Osteoblast (primary cell): ENCODE measurements around the gene ACAD8. TPM values are rescaled to one million over a fixed set of nuclear protein-coding genes. Genes with fewer than 3 reads are reported as not detected.
"Not testable (repeated sequence)": the region's sequence is repeated elsewhere in the genome, so short reads cannot be mapped to it uniquely, and the experiment has no call there.

Source experiments
- DNase-seq: peaks from one replicate; pipeline ENCODE4 v3.0.0; 2011; ENCODE audit warnings: low spot score, mixed read lengths; ENCODE audit not compliant: insufficient read length; ENCODE audit errors: missing footprints
- H2AFZ ChIP-seq: 2 replicates; pipeline ENCODE4 v1.6.0; 2011; ENCODE audit warnings: mild to moderate bottlenecking, low read length
- H3K27ac ChIP-seq: 2 replicates; pipeline ENCODE4 v1.5.1; 2011; ENCODE audit warnings: mild to moderate bottlenecking, low read depth, low read length, moderate library complexity
- H3K27me3 ChIP-seq: 2 replicates; pipeline ENCODE4 v1.6.0; 2012; ENCODE audit warnings: mild to moderate bottlenecking, control low read depth, inconsistent platforms, low read length, moderate library complexity; ENCODE audit not compliant: insufficient read depth
- H3K36me3 ChIP-seq: 2 replicates; pipeline ENCODE4 v1.5.1; 2011; ENCODE audit warnings: mild to moderate bottlenecking, low read length, control low read depth, moderate library complexity; ENCODE audit not compliant: insufficient read depth
- H3K4me1 ChIP-seq: 2 replicates; pipeline ENCODE4 v1.5.1; 2011; ENCODE audit warnings: mild to moderate bottlenecking, low read length, control low read depth, moderate library complexity; ENCODE audit not compliant: insufficient read depth
- H3K4me2 ChIP-seq: 2 replicates; pipeline ENCODE4 v1.6.0; 2011; ENCODE audit warnings: mild to moderate bottlenecking, low read length; ENCODE audit not compliant: insufficient read depth
- H3K4me3 ChIP-seq: fragments of 200-600 bp; sonication (generic); 3 replicates; pipeline ENCODE4 v1.5.1; 2012; ENCODE audit warnings: mild to moderate bottlenecking, low read length, inconsistent platforms; ENCODE audit not compliant: insufficient read depth
- H3K79me2 ChIP-seq: 2 replicates; pipeline ENCODE4 v1.6.0; 2012; ENCODE audit warnings: mild to moderate bottlenecking, low read length, control low read depth, inconsistent platforms; ENCODE audit not compliant: insufficient read depth
- H3K9me3 ChIP-seq: 2 replicates; pipeline ENCODE4 v1.5.1; 2011; ENCODE audit warnings: low read depth, low read length, control low read depth
- H4K20me1 ChIP-seq: 2 replicates; pipeline ENCODE4 v1.6.0; 2012; ENCODE audit warnings: mild to moderate bottlenecking, low read length, control low read depth; ENCODE audit not compliant: insufficient read depth
- CTCF ChIP-seq: IDR thresholded peaks from 2 replicates; pipeline ENCODE4 v1.5.1; 2011; ENCODE audit warnings: mild to moderate bottlenecking, low read depth, low read length, moderate library complexity; ENCODE audit errors: extremely low read depth
- total RNA-seq: library from RNA; depleted of rRNA; stranded (reverse); fragments of >200 nt; gene quantifications from 2 replicates; pipeline ENCODE4 v1.2.3, GENCODE V29; 2012

ACAD8 gene
- total RNA-seq, 1 donor: 17.7 TPM

GRCh38 chr11:134252346-134253187 lies 801 bp upstream of the ACAD8 start:
- Histone ChIP-seq H3K4me2 (peak overlapping the region; percentile 78), H3K4me3 (peak overlapping the region; percentile 82), H3K27ac (peak overlapping the region; percentile 50), H3K79me2 (peaks cover 36% of the 10 kb centered on the region), H3K36me3 (peaks cover 37% of the 10 kb centered on the region), H4K20me1 (no peaks in the 10 kb centered on the region), H3K9me3 (no peaks in the 10 kb centered on the region), H2AFZ (peak overlapping the region; percentile 82), H3K27me3 (no peaks in the 10 kb centered on the region), H3K4me1 (peaks cover 16% of the 10 kb centered on the region)
- no peak for DNase-seq
- no peak for TF ChIP-seq CTCF

DNA sequence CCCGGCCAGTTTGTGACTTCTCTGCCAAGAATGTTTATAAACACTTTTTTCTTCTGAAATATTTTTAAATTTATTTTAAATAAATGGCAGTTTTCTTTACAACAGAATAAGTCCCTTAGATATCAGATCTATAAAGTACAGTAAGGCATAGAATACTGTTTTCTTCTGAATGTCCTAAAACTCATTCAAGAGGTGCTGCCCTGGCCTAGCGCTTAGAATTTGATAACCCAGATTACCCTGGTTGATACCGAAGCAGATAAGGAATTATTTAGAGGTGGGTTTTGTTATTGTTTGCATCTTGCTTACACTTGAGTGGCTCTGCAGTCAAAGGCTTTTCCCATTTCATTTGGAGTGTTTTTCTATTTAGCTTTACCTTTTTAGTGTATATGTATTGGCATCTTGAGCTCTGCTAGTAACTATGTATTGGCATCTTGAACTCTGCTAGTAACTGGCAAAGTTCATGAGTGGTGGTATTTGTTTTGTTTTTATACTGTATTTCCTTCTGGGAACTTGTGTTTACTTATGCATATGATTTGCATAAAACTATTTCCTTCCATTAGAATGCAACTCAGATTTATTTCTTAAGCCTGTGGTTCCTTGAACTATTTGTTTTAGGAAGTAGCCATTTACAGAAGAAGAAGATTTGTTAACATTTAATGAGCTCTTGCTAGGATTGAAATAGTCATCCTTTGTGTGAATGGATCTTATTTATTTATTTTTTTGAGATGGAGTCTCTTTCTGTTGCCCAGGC lies 1.2 kb downstream of the ACAD8 start:
- H3K4me3 ChIP-seq: peak overlapping the region; percentile 82
- H3K4me1 ChIP-seq: peaks cover 16% of the 10 kb centered on the region
- DNase-seq: no peak
- no peaks in the 10 kb centered on the region for H4K20me1 ChIP-seq
- TF ChIP-seq CTCF: no peak
- no peak overlapping the region for H2AFZ ChIP-seq
- no peak overlapping the region for H3K27ac ChIP-seq
- no peaks in the 10 kb centered on the region for H3K27me3 ChIP-seq
- H3K4me2 ChIP-seq: peak overlapping the region; percentile 78
- H3K9me3 ChIP-seq: no peaks in the 10 kb centered on the region
- peaks cover 36% of the 10 kb centered on the region for H3K79me2 ChIP-seq
- peaks cover 37% of the 10 kb centered on the region for H3K36me3 ChIP-seq

DNA sequence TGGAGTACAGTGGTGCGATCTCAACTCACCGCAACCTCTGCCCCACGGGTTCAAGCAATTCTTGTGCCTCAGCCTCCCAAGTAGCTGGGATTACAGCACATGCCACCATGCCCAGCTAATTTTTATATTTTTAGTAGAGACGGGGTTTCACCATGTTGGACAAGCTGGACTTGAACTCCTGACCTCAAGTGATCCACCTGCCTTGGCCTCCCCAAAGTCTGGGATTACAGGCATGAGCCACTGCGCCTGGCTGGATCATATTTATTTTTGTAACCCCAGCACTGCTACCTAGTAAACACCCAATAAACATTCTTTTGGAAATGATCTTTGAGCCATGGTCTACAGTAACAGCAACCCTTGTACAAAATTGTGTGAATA lies 1.8 kb downstream of the ACAD8 start:
- not testable (repeated sequence) for H3K4me3 ChIP-seq, DNase-seq

DNA sequence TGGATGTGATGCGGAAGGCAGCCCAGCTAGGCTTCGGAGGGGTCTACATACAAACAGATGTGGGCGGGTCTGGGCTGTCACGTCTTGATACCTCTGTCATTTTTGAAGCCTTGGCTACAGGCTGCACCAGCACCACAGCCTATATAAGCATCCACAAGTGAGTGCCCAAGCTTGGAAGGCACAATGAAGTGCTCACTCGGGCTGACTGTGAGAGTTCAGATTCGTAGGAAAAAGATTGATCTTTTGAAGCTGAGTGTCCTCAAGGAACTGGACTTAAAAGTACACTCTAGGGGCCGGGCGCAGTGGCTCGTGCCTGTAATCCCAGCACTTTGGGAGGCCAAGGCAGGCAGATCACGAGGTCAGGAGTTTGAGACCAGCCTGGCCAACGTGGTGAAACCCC lies 3.7 kb downstream of the ACAD8 start:
- H2AFZ ChIP-seq: no peak overlapping the region
- no peaks in the 10 kb centered on the region for H3K9me3 ChIP-seq
- no peaks in the 10 kb centered on the region for H4K20me1 ChIP-seq
- no peak overlapping the region for H3K4me2 ChIP-seq
- peaks cover 34% of the 10 kb centered on the region for H3K36me3 ChIP-seq
- no peak overlapping the region for H3K27ac ChIP-seq
- no peak overlapping the region for H3K4me3 ChIP-seq
- peaks cover 28% of the 10 kb centered on the region for H3K79me2 ChIP-seq
- DNase-seq: no peak
- no peaks in the 10 kb centered on the region for H3K27me3 ChIP-seq
- no peak for TF ChIP-seq CTCF
- peaks cover 12% of the 10 kb centered on the region for H3K4me1 ChIP-seq

More for the DNA sequence above, 1.8 kb downstream of the ACAD8 start:
- Histone ChIP-seq H3K36me3 (peaks cover 37% of the 10 kb centered on the region), H3K4me1 (peaks cover 16% of the 10 kb centered on the region), H3K79me2 (peaks cover 36% of the 10 kb centered on the region)
- not testable (repeated sequence) for H2AFZ ChIP-seq, H3K9me3 ChIP-seq, H3K27ac ChIP-seq, H4K20me1 ChIP-seq, H3K4me2 ChIP-seq, H3K27me3 ChIP-seq
